GM18870 (cell line): ENCODE data around the gene CSN1S1.
A peak's percentile ranks its signal among the peaks of the same experiment; 100 is the strongest.
"Not testable (repeated sequence)": the region's sequence is repeated elsewhere in the genome, so short reads cannot be mapped to it uniquely, and the experiment has no call there.

Experiments
- ATAC-seq: cut with Tn5 transposase; IDR thresholded peaks from one replicate; pipeline ENCODE4 v1.9.1; 2021; ENCODE audit warnings: moderate library complexity; ENCODE audit not compliant: unreplicated experiment

Gene CSN1S1, protein sequence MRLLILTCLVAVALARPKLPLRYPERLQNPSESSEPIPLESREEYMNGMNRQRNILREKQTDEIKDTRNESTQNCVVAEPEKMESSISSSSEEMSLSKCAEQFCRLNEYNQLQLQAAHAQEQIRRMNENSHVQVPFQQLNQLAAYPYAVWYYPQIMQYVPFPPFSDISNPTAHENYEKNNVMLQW

DNA sequence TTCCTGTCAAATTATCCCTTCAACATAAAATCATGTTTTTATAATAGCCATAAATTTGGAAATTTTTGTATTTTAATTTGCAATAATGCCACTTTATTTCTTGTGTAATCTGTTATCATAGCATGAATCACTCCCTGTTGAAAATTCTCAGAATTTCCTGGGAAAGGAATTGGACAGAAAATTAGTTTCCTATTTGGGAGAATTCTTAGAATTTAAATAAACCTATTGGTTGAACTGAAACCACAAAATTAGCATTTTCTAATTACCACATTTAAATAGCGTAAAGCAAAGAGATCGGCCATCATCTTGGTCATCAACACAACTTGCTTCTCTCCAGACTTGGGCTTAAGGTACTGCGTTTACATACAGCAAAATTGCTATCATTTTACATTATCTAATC is at the start of gene CSN1S1:
TSS of gene CSN1S1 (plus strand) at position 301 of the 400 bp plus-strand sequence. CDS start 1,488 bp downstream, outside the sequence.
- no peak for ATAC-seq

DNA sequence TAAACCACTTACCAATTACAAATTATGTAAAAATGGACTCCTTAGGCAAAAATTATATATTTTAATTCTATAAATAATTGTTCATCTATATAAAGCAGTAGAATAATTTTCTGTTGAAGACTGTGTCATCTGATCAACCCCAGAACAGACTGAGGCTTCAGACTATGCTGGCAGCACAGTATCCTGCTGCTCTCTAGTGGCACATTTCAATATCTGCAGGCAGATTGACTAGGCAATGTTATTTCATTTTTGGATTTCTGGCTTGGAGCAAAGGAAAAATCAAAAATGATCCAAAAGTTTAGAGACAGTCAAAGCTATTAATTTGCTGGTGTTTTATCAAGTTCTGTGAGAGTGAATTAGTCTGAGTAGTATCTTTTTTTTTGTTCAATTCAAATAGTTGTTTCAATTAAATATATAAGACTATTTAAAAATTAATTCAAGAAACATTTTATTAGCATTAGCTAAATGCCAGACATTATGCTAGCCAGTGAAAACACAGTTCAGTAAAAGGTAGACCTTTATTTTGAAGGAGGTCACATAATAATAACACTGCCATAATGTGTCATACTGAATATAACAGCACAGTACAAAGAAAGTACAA is 49.6 kb upstream of the CSN1S1 start:
- ATAC-seq, result peak; percentile 80

DNA sequence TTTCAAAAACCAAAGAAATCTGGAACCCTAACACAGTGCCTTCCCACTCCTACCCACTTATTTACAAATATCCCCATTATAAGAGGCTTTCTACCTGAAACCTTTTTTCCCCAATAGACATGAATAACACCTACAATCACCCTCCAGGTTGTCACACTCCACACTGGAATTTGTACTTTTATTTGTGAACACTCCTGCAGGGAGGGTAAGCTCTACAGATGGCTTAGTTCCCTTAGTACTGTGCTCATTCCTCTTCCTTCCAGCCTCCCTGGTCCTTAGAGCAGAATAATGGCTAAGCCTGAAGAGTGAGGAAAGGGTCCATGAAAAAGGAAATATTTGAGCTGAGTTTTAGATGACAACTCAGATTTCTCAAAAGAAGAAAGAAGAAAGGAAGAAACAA is 48.7 kb upstream of the CSN1S1 start:
- no peak for ATAC-seq

DNA sequence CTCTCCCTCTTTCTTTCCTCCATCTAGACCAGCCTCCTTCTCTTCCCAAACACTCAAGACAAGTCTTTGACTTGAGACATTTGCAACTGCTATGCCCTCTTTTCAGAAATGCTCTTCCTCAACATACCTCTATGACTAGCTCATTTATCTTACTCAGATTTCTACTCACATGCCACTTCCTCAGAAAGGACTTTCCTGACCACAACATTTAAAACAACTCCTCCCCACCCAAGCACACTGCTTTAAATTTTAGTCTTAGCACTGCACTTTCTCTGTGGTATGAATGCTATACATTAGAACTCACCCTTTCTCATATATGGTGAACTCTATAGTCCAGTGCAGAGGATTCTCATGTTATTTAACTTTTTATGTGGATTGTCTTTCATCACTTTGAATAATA is 42.5 kb upstream of the CSN1S1 start:
- ATAC-seq, result no peak

DNA sequence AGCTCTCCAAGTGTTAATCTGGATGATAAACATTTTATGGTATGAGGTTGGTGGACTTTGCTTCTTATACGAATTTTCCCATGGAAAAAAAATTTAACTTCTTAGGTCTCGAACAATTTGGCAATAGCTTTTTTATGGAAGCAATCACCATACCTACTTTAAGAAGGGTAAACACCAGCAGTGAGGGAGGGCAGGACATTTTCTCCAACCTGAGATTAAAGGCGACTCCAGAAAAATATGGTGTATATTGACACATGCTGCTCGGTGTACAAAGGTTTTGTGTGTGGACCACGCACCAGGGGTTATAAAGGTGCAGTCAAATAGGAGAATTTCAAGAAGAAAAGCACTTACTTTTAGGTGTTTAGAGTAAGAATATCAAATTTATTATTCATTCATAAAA is 36.7 kb upstream of the CSN1S1 start:
- ATAC-seq, result no peak

DNA sequence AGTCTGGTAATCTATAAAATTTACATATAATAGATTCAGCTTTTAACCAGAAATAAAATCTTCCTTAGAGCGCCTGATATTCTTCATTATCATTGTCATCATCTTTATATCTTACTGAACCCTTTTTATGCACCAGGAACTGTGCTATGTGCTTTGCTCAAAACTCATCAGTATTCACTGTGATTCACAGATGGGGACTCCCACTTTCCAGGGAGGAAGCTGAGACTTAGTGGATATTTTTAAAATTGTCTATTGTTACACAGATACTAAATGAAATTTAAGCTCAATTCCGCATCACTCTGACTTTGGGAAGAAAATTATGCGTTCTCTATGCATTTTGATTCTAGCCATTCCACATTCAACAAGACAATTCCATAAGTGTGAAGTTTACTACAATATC is 36.1 kb upstream of the CSN1S1 start:
- ATAC-seq, result no peak

DNA sequence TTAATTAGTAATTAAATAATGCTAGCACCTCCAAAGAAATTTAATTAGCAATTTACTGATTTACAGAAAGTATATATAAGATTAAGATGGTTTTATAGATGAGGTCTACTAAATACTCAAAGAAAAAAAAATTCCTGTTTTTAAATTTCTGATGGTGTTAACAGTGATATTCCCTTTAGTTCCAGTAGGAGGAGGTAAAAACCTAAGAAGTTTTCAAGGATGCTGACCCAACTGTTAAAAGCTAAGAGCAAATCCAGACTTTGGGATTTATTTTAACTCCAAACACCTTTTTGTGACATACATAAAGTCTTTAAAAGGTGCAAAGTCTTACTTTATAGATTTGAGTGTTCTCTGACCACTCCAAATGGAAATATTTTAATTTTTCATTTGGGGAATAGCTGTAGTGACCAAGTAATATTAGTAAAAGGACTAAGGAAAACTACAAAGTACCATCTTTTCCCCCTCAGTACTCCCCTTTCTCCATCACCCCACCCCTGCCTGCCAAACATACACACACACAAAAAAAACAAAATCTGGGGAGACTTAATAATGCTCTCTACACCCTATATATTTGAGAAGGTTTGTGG is 34.2 kb upstream of the CSN1S1 start:
- no peak for ATAC-seq

DNA sequence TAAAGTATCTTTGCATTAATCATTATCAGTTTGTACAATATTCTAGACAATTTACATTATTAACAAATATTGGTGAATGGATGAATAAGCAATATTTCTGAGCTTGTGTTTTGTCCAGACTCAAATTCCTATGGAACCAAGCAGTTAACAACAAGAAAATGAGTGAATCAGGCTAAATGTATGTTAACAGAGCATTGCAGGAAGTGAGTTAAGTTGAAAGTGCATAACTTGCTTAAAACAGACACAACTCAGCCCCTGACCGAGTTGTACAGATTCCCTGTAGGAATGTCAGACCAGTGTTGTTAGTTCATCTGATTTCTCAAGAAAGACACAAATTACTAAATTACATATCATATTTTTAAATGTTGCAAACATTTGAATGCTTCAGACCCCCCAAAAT is 23.7 kb upstream of the CSN1S1 start:
- ATAC-seq, result no peak

DNA sequence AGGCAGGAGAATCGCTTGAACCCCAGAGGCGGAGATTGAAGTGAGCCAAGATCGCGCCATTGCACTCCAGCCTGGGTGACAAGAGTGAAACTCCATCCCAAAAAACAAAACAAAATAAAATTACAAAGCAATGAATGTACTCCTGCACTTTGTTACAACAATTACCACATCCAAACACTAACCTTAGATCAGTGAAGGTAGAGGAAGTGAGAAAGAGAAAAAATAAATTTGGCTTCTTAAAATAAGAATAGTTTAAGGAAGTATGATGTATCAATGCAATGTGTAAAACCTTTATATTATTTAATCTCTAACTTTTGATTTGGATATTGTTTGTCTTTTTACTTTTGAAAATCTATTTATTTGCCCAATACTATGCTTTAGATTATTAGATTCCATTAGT is 21.7 kb upstream of the CSN1S1 start:
- ATAC-seq, result no peak

DNA sequence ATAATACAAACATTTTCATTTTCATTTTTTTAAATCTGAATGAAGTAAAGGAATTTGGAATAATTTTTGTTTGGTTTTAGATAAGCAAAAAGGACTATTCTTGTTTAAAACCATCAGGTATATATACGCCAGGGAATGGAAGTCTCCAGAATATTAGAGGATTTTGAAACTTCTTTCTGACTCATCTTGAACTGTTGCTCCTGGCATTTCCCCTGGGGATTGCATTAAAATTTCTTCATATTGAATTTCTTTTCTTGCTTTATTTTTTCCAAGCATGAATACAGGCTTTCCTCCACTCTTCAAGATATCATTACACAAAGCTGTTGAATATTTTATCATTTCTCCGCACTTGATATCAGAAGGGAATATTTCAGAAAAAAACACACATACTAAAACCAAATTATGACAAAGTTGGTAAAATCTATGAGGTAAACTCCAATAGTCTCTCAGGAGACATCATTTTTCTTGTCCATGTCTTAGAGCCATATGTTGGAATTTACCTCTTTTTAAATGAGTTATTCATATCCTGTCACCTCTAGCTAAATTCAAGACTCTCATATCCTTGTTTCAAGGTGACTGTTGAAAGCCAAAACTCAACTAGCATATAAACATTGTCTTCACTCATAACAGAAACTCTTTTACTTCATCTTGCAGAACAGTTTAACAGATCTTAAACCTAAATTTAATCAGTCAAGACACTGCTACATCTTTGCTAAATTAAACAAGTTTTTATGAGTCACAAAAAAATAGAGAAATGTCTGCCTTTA is 20.7 kb upstream of the CSN1S1 start:
- peak; percentile 92 for ATAC-seq

DNA sequence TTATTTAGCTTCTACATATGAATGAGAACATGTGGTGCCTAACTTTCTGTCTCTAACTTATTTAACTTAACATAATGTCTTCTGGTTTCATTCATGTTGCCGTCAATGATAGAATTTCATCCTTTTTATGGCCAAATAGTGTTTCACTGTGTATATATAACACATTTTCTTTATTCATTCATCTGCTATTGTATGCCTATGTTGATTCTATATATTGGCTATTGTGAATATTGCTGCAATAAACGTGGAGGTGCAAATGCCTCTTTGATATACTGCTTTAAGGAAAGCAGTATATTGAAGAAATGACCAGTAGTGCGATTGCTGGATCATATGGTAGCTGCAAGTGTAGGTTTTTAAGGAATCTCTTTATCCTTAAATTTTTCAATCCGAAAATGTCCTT is 10.0 kb upstream of the CSN1S1 start:
- no peak for ATAC-seq

DNA sequence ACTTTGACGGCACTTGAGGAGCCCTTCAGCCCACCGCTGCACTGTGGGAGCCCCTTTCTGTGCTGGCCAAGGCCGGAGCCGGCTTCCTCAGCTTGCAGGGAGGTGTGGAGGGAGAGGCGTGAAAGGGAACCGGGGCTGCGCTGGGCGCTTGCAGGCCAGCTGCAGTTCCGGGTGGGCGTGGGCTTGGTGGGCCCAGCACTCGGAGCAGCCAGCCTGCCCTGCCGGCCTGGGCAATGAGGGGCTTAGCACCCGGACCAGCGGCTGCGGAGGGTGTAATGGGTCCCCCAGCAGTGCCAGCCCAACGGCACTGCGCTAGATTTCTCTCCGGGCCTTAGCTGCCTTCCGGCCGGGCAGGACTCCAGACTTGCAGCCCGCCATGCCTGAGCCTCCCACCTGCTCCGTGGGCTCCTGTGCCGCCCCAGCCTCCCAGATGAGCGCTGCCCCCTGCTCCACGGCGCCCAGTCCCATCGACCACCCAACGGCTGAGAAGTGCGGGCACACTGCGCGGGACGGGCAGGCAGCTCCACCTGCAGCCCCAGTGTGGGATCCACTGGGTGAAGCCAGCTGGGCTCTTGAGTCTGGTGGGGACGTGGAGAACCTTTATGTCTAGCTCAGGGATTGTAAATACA is 7.0 kb upstream of the CSN1S1 start:
- ATAC-seq, result not testable (repeated sequence)

DNA sequence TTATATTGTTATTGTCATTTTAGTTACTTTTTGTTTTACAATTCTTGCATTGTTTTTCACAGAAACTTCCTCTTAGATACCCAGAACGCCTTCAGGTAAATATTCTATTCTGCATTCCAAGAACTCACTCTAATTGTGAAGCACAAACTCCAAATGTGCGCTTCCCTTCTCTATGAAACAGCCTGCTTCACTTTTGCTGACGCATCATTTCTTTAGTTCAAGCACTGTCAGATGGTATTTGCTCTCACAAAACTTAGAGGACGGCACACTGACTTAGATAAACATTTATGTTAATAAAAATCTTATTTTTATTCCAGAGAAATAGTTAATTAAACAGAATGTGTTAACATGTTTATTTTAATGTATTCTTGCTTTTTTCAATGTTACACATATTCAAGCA is 3.3 kb downstream of the CSN1S1 start:
- ATAC-seq, result no peak

DNA sequence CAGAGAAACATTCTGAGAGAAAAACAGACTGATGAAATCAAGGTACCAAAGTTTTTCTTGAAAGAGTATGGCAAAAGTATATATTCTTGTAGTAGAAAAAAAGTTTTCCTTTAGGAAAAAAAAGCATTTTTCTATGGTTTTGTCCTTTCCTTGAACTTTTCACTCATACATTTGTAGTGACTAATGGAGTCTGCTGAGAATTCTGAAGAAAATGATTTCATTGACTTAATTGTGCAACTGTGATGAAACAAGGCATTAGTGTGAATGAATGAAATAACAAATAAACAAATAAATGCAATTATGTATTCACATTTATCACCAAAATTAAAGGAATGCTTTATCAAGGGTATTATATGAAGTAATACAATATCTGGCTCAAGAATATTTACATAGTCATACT is 5.7 kb downstream of the CSN1S1 start:
- ATAC-seq, result no peak

DNA sequence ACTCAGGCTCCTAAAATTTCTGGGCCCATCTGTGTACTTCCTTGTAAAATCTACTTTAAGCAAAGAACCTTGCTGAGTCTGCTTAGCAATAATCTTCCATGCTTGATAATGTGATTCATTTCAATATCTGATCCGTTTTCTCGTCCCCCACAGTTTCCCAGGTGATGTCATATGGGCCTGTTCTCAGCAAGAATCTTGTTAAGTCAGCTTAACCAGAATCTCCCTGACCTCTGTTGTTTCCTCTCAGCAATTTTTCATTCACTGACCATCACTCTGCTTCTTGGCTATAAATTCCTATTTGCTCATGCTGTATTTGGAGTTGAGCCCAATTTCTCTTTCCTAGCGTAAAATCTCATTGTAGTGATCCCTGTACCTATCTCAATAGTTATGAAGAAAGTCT is 20.7 kb downstream of the CSN1S1 start:
- no peak for ATAC-seq

DNA sequence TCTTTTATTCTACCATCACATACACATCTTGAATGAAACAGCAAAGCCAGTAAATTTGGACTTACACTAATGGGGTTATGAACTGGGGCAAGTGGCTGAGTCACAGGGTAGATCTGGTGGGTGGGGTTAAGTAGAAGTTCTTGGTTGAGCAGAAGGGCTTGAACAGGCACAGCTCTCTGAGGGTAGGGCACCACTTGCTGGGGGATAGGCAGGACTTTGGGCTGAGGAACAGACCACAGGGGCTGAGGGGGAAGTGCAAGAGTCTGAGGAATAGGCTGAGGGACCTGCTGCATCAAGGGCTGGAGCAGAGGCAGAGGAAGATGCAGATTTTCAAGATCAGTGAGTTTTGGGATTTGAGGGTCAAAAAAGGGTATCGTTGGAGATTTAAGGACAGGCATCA is 26.3 kb downstream of the CSN1S1 start:
- ATAC-seq, result no peak

DNA sequence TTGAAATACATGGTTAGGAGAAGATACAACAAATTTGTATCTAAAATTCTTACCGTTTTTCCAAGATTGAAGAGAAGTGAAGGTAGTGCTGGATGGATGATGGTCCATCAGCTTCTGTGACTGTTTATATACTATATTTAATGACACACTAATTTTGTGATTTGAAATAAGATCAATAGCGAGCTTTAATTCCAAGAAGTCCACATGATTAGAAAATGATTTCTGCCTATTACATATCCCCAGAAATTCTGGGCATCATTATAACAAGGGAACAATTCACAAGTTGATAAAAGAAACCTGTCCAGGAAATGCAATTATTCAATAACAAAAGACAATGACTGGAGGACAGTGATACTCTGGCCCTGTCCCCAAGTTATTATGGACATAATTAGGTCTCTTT is 34.8 kb downstream of the CSN1S1 start, which contains the start of gene CSN2:
TSS of gene CSN2 (minus strand) at position 101 of the 400 bp plus-strand sequence. CDS start 4,733 bp downstream, outside the sequence.
- ATAC-seq, result no peak

DNA sequence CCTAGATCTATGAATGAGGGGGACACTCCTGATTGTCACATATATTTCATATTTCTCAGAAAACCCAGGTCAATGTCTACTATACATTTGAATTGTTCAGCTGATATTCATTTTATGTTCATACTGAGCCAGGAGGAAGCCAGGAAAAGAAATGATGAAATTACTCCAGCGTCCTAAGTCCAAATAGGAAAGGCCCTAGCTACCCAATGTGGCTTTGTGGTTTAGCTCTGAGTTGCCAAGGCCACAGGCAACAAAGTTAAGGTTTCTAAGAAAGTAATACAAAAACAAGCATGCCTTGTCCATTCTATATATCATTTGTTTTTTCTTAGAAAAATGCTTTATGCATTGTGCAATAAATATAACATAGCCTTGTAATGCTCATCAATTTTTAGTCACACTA is 39.2 kb downstream of the CSN1S1 start:
- ATAC-seq, result no peak

DNA sequence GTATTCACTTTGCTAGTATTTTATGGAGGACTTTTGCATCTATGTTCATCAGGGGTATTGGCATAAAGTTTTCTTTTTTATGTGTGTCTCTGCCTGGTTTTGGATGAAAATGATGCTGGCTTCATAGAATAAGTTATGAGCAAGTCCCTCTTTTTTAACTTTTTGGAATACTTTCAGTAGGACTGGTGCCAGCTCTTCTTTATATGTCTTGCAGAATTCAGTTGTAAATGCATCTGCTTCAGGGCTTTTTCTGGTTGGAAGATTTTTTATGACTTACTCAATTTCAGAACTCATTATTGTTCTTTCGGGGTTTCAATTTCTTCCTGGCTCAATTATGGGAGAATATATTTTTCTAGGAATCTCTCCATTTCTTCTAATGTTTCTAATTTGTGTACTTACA is 43.8 kb downstream of the CSN1S1 start:
- no peak for ATAC-seq

DNA sequence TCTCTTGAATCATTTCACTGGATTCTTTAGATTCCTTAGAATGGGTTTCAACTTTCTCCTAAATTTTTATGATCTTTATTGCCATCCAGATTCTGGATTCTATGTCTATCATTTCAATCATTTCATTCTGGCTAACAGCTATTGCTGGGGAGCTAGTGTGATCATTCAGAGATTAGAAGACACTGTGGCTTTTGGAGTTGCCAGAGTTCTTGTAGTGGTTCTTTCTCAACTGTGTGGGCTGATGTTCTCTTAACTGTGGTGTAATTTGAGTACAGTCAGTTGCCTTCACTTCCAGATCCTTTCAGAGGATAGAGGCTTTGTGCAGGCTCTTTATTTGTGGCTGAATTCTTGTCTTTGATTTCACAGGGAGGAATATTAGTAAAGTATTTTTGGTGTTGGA is 46.7 kb downstream of the CSN1S1 start:
- no peak for ATAC-seq

DNA sequence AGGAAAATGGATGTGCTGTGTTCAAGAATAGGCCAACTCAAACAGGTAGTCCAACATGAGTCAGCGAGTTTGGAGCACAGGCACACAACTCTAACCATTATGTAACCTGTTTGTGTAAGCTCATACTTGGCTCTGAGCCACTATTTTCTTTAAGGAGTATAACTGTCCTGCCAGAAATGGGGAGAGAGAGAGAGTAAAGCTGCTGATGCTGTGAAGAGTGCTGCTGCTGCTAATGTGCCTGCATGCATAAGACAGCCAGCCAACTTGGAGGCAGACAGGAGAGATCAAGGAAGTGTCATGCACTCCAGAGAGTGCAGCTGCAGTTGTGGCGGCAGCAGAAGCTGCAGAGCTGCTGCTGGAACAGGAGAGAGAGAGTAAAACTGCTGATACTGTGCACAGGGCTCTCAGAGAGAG is 53.2 kb downstream of the CSN1S1 start:
- ATAC-seq, result peak; percentile 65
